HEK293 (cell line): ENCODE results near the gene NIP7.

Source experiments
- CTCF ChIA-PET: fragments of 350-600 bp; formaldehyde crosslinking; extraction: SDS; loops from one replicate; lab custom pipeline; 2021; ENCODE audit warnings: antibody characterized with exemption; lab: Yijun Ruan, JAX
- POLR2A ChIA-PET: fragments of 300-600 bp; formaldehyde crosslinking; extraction: SDS; loops from one replicate; lab custom pipeline; 2020; ENCODE audit warnings: antibody characterized with exemption, inconsistent platforms; lab: Yijun Ruan, JAX
- H3K27ac ChIP-seq: fragments of 200-500 bp; sonication (Bioruptor generic); 2 replicates; pipeline ENCODE4 v1.5.1; 2014; ENCODE audit warnings: low read depth, low read length, control low read depth, inconsistent platforms; ENCODE audit errors: extremely low read depth
- H3K36me3 ChIP-seq, 2 experiments: fragments of 200-500 bp in 1 of 2; sonication (Bioruptor generic) in 1 of 2; 1 replicate in 1 of 2; 2 replicates in 1 of 2; pipeline ENCODE4 v1.5.1; 2014 to 2017; ENCODE audit warnings: inconsistent platforms in 2 of 2, low read length in 2 of 2; ENCODE audit not compliant: control insufficient read depth in 2 of 2, insufficient read depth in 1 of 2
- H3K4me1 ChIP-seq: fragments of 200-500 bp; sonication (Bioruptor generic); 2 replicates; pipeline ENCODE4 v1.5.1; 2014; ENCODE audit warnings: mild to moderate bottlenecking, low read length, inconsistent platforms; ENCODE audit not compliant: control insufficient read depth, insufficient read depth
- H3K4me3 ChIP-seq: 2 replicates; pipeline ENCODE4 v1.5.1; 2011; ENCODE audit warnings: low read depth, mild to moderate bottlenecking, control low read depth, low read length, moderate library complexity
- H3K9me3 ChIP-seq: fragments of 200-500 bp; sonication (Bioruptor generic); 2 replicates; pipeline ENCODE4 v1.5.1; 2014; ENCODE audit warnings: low read depth, low read length, inconsistent platforms; ENCODE audit not compliant: control insufficient read depth, insufficient read depth
- BCL11A ChIP-seq: fragments of 450-650 bp; formaldehyde crosslinking; IDR thresholded peaks from 2 replicates; pipeline ENCODE4 v1.5.1; 2016; ENCODE audit warnings: low read depth, missing biosample characterization, missing genetic modification characterization
- HOXA7 ChIP-seq: sonication (generic); formaldehyde crosslinking; IDR thresholded peaks from 2 replicates; pipeline ENCODE4 v1.8.1; 2022; ENCODE audit warnings: missing genetic modification reagents, borderline replicate concordance
- KLF16 ChIP-seq: fragments of 450-650 bp; formaldehyde crosslinking; IDR thresholded peaks from 2 replicates; pipeline ENCODE4 v1.5.1; 2017; ENCODE audit warnings: missing biosample characterization, missing genetic modification characterization
- KLF7 ChIP-seq: fragments of 450-650 bp; formaldehyde crosslinking; IDR thresholded peaks from 2 replicates; pipeline ENCODE4 v1.5.1; 2016; ENCODE audit warnings: missing biosample characterization, missing genetic modification characterization, borderline replicate concordance
- TCF7L2 ChIP-seq: IDR thresholded peaks from 2 replicates; pipeline ENCODE4 v1.6.1; 2011; ENCODE audit warnings: low read depth, mild to moderate bottlenecking, inconsistent platforms, low read length, moderate library complexity, borderline replicate concordance
- ZBTB1 ChIP-seq: fragments of 450-650 bp; formaldehyde crosslinking; IDR thresholded peaks from 2 replicates; pipeline ENCODE4 v1.5.1; 2016; ENCODE audit warnings: missing biosample characterization, missing genetic modification characterization
- ZBTB21 ChIP-seq: fragments of 450-650 bp; formaldehyde crosslinking; IDR thresholded peaks from 2 replicates; pipeline ENCODE4 v1.5.1; 2017; ENCODE audit warnings: missing biosample characterization, missing genetic modification characterization
- ZNF292 ChIP-seq: fragments of 450-650 bp; formaldehyde crosslinking; IDR thresholded peaks from 2 replicates; pipeline ENCODE4 v1.5.1; 2016; ENCODE audit warnings: low read depth, missing biosample characterization, missing genetic modification characterization, borderline replicate concordance
- ZNF335 ChIP-seq: fragments of 450-650 bp; formaldehyde crosslinking; conservative IDR thresholded peaks from 2 replicates; pipeline ENCODE4 v1.5.1; 2016; ENCODE audit warnings: missing biosample characterization, missing genetic modification characterization
- ZNF510 ChIP-seq: fragments of 450-650 bp; formaldehyde crosslinking; IDR thresholded peaks from 2 replicates; pipeline ENCODE4 v1.5.1; 2018; ENCODE audit warnings: mild to moderate bottlenecking, missing genetic modification characterization, missing biosample characterization; ENCODE audit not compliant: insufficient replicate concordance
- ZNF626 ChIP-seq: fragments of 450-650 bp; sonication (Bioruptor Pico); formaldehyde crosslinking; IDR thresholded peaks from 2 replicates; pipeline ENCODE4 v1.5.1; 2018; ENCODE audit warnings: missing biosample characterization, missing genetic modification characterization, inconsistent platforms
- ZNF777 ChIP-seq: fragments of 450-650 bp; formaldehyde crosslinking; IDR thresholded peaks from 2 replicates; pipeline ENCODE4 v1.5.1; 2017; ENCODE audit warnings: missing biosample characterization, missing genetic modification characterization, borderline replicate concordance
- TF ChIP-seq, protein P1 (sequence below): fragments of 450-650 bp; formaldehyde crosslinking; IDR thresholded peaks from 2 replicates; pipeline ENCODE4 v1.5.1; 2016; ENCODE audit warnings: missing biosample characterization, missing genetic modification characterization
- TF ChIP-seq, protein P2 (sequence below): fragments of 450-650 bp; formaldehyde crosslinking; IDR thresholded peaks from 2 replicates; pipeline ENCODE4 v1.5.1; 2017; ENCODE audit warnings: missing biosample characterization, missing genetic modification characterization
- TF ChIP-seq, protein P3 (sequence below): fragments of 450-650 bp; formaldehyde crosslinking; IDR thresholded peaks from 2 replicates; pipeline ENCODE4 v1.5.1; 2016; ENCODE audit warnings: missing biosample characterization, missing genetic modification characterization
- TF ChIP-seq, protein P4 (sequence below): fragments of 450-650 bp; formaldehyde crosslinking; IDR thresholded peaks from 2 replicates; pipeline ENCODE4 v1.5.1; 2017; ENCODE audit warnings: missing biosample characterization, missing genetic modification characterization

Gene NIP7

DNA sequence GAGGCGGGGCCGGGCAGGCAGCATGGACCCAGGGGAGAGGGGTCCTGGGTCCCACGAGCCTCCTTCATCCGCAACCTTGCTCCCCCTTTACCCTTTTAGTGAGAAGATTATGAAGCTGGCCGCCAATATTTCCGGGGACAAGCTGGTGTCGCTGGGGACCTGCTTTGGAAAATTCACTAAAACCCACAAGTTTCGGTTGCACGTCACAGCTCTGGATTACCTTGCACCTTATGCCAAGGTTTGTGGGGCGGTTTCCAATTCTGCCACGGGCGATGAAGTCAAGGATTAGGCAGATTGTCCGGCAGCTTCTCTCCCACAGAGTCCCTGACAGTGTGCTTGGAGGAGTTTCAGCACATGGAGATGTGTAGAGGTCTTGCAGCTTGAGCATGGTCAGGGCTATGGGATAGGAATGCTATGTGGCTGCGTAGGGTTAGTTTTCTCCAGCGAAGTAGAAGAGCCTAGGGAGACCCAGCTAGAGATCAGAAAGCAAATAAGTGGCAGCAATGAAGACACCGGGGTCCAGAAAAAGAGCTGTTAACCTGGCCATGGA, 598 bp downstream of the NIP7 start:
- POLR2A ChIA-PET, result interaction anchor here (0.7 to 5.2 kb wide), 4 partner anchors 8 to 13 kb away, joined by 3 to 27 read pairs (median 4); partner anchors contain the start of genes PDF and TMED6
- TF ChIP-seq ZNF335 (tag by site-specific recombination) (peak; percentile 91), ZNF626 (tag by site-specific recombination) (no peak), ZNF777 (no peak)
- TF ChIP-seq, protein P1, sequence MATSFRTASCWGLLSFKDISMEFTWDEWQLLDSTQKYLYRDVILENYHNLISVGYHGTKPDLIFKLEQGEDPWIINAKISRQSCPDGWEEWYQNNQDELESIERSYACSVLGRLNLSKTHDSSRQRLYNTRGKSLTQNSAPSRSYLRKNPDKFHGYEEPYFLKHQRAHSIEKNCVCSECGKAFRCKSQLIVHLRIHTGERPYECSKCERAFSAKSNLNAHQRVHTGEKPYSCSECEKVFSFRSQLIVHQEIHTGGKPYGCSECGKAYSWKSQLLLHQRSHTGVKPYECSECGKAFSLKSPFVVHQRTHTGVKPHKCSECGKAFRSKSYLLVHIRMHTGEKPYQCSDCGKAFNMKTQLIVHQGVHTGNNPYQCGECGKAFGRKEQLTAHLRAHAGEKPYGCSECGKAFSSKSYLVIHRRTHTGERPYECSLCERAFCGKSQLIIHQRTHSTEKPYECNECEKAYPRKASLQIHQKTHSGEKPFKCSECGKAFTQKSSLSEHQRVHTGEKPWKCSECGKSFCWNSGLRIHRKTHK (tag by site-specific recombination), result no peak
- TF ChIP-seq, all 188 proteins: peak for 1
- Histone ChIP-seq H3K4me1 (no peaks in the 10 kb centered on the region), H3K27ac (peak overlapping the region; percentile 71), H3K9me3 (no peaks in the 10 kb centered on the region), H3K36me3 (peaks cover 20 to 60% of the 10 kb centered on the region in 2 experiments; a peak in 2 of 3 replicates), H3K4me3 (peak overlapping the region; percentile 92)
- CTCF ChIA-PET, result interaction anchor here (0.5 to 1.4 kb wide), 9 partner anchors 10 to 579 kb away, joined by 3 to 4 read pairs (median 3); no protein-coding TSS in a partner anchor

DNA sequence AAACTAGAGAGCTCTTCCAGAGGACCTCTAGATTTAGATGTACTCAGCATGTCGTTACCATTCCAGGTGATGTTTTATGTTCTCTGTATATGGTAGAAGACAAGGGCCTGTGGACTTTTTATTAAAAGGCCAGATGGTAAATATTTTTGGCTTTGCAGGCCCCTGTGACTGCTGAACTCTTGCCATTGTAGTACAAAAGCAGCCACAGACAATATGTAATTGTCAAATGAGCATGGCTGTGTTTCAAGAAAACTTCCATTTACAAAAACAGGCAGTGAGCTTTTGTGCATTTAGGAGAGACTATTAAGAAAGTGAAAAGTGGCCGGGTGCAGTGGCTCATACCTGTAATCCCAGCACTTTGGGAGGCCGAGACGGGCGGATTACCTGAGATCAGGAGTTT, 4.6 kb downstream of the NIP7 start:
- Histone ChIP-seq H3K36me3 (peaks cover 14 to 53% of the 10 kb centered on the region in 2 experiments; a peak in 2 of 3 replicates), H3K27ac (no peak overlapping the region), H3K4me3 (no peak overlapping the region), H3K4me1 (no peaks in the 10 kb centered on the region), H3K9me3 (no peaks in the 10 kb centered on the region)
- POLR2A ChIA-PET, result no interaction called here
- CTCF ChIA-PET, result interaction anchor here (0.7 kb wide), 2 partner anchors 52 to 272 kb away, joined by 3 read pairs; no protein-coding TSS in a partner anchor
- TF ChIP-seq BCL11A (tag by site-specific recombination) (no peak), KLF7 (tag by site-specific recombination) (no peak), ZBTB21 (tag by site-specific recombination) (no peak), ZNF777 (no peak), ZNF510 (tag by site-specific recombination) (no peak), ZBTB1 (tag by site-specific recombination) (no peak), HOXA7 (no peak), KLF16 (no peak), TCF7L2 (no peak), ZNF292 (tag by site-specific recombination) (no peak)
- TF ChIP-seq, protein P2, sequence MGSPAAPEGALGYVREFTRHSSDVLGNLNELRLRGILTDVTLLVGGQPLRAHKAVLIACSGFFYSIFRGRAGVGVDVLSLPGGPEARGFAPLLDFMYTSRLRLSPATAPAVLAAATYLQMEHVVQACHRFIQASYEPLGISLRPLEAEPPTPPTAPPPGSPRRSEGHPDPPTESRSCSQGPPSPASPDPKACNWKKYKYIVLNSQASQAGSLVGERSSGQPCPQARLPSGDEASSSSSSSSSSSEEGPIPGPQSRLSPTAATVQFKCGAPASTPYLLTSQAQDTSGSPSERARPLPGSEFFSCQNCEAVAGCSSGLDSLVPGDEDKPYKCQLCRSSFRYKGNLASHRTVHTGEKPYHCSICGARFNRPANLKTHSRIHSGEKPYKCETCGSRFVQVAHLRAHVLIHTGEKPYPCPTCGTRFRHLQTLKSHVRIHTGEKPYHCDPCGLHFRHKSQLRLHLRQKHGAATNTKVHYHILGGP (tag by site-specific recombination), result no peak
- TF ChIP-seq, protein P3, sequence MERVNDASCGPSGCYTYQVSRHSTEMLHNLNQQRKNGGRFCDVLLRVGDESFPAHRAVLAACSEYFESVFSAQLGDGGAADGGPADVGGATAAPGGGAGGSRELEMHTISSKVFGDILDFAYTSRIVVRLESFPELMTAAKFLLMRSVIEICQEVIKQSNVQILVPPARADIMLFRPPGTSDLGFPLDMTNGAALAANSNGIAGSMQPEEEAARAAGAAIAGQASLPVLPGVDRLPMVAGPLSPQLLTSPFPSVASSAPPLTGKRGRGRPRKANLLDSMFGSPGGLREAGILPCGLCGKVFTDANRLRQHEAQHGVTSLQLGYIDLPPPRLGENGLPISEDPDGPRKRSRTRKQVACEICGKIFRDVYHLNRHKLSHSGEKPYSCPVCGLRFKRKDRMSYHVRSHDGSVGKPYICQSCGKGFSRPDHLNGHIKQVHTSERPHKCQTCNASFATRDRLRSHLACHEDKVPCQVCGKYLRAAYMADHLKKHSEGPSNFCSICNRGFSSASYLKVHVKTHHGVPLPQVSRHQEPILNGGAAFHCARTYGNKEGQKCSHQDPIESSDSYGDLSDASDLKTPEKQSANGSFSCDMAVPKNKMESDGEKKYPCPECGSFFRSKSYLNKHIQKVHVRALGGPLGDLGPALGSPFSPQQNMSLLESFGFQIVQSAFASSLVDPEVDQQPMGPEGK, result no peak
- TF ChIP-seq, protein P4, sequence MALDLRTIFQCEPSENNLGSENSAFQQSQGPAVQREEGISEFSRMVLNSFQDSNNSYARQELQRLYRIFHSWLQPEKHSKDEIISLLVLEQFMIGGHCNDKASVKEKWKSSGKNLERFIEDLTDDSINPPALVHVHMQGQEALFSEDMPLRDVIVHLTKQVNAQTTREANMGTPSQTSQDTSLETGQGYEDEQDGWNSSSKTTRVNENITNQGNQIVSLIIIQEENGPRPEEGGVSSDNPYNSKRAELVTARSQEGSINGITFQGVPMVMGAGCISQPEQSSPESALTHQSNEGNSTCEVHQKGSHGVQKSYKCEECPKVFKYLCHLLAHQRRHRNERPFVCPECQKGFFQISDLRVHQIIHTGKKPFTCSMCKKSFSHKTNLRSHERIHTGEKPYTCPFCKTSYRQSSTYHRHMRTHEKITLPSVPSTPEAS (tag by site-specific recombination), result no peak
